Endothelial cell of umbilical vein (primary cell): ENCODE measurements around the gene BSND.

Experiments used
- CTCF ChIP-seq, 2 donors: IDR thresholded peaks; 1 replicate in 1 of 2; 2 replicates in 1 of 2; pipeline ENCODE4 v1.5.1; 2011; ENCODE audit warnings: low read length in 2 of 2, mild to moderate bottlenecking in 2 of 2, moderate library complexity in 2 of 2, control low read depth in 1 of 2, inconsistent platforms in 1 of 2, low read depth in 1 of 2; ENCODE audit not compliant: insufficient read depth in 1 of 2; ENCODE audit errors: extremely low read depth in 1 of 2
- EZH2 ChIP-seq: IDR thresholded peaks from 2 replicates; pipeline ENCODE4 v1.6.1; 2012; ENCODE audit warnings: borderline replicate concordance, low read depth, mild to moderate bottlenecking, moderate library complexity, low read length, inconsistent platforms; ENCODE audit not compliant: severe bottlenecking
- FOS ChIP-seq: IDR thresholded peaks from 2 replicates; pipeline ENCODE4 v1.6.1; 2011; ENCODE audit warnings: mild to moderate bottlenecking, low read length, moderate library complexity, borderline replicate concordance; ENCODE audit not compliant: insufficient read depth
- GATA2 ChIP-seq: IDR thresholded peaks from 2 replicates; pipeline ENCODE4 v1.7.0; 2011; ENCODE audit warnings: low read depth, mild to moderate bottlenecking, moderate library complexity, mixed read lengths, low read length; ENCODE audit not compliant: insufficient read length, insufficient read depth
- JUN ChIP-seq: IDR thresholded peaks from 2 replicates; pipeline ENCODE4 v1.6.1; 2011; ENCODE audit warnings: borderline replicate concordance, low read depth; ENCODE audit not compliant: insufficient read length, insufficient read depth
- MAX ChIP-seq: IDR thresholded peaks from 2 replicates; pipeline ENCODE4 v1.6.1; 2011; ENCODE audit not compliant: insufficient read depth, insufficient read length
- MYC ChIP-seq: IDR thresholded peaks from one replicate; pipeline ENCODE4 v1.6.1; 2011; ENCODE audit warnings: mild to moderate bottlenecking, low read depth, low read length
- POLR2A ChIP-seq: IDR thresholded peaks from 2 replicates; pipeline ENCODE4 v1.6.1; 2012; ENCODE audit warnings: low read depth, mild to moderate bottlenecking, control low read depth, low read length
- POLR2AphosphoS5 ChIP-seq: IDR thresholded peaks from 2 replicates; pipeline ENCODE4 v1.6.1; 2012; ENCODE audit warnings: low read depth, mild to moderate bottlenecking, control low read depth, low read length, moderate library complexity; ENCODE audit not compliant: insufficient read depth

DNA sequence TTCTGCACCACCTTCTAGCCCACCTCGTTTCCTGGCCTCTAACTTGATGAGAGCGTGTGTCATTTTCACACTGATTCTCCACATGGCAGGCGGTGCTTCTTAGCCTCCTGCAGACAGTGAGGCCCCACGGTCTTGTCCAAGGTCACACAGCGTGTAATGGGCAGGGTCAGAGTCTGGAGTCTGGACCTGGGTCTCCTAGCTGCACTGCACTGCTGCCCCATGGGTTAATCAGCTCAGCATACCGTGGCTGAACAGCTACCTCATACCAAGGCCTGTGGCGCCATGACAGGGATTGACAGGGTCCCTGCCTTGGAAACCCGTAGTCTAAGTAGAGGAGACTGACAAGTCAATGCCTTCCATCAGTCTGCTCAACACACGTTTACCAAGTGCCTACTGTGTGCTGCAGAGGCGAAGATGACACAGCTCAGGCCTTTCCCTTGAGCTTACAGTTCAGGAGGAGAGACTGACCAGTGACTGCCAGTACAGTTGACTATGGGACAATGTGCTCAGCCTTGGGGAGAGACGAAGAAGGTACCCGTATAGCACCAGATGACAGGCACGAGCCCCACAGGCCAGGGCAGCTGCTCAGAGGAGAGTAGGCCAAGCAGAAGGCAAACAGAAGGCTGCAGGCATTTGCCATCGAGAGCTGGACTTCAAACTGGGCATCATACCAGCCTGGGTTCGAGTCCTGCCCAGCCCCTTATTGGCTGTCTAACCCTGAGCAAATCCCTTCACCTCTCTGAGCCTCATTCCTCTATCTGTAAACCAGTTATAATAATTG, 46.1 kb downstream of the BSND start:
- TF ChIP-seq CTCF (IDR thresholded peaks at IDR 0.05; ENCODE audit: extremely low read depth in 1 of 2, insufficient read depth in 1 of 2, low read depth in 1 of 2, low read length in 2 of 2) (no peak), POLR2A (no peak), MAX (no peak), EZH2 (no peak), POLR2AphosphoS5 (no peak), MYC (no peak), JUN (no peak), GATA2 (no peak), FOS (no peak)
